CD4-positive, alpha-beta T cell treated with Interleukin-1 beta for 1 hour (primary cell): ENCODE data around the gene B3GNT3.

Source experiments
- DNase-seq, 2 donors: peaks; one replicate each; pipeline ENCODE4 v3.0.0-alpha.2; 2020 to 2022

B3GNT3 gene

DNA sequence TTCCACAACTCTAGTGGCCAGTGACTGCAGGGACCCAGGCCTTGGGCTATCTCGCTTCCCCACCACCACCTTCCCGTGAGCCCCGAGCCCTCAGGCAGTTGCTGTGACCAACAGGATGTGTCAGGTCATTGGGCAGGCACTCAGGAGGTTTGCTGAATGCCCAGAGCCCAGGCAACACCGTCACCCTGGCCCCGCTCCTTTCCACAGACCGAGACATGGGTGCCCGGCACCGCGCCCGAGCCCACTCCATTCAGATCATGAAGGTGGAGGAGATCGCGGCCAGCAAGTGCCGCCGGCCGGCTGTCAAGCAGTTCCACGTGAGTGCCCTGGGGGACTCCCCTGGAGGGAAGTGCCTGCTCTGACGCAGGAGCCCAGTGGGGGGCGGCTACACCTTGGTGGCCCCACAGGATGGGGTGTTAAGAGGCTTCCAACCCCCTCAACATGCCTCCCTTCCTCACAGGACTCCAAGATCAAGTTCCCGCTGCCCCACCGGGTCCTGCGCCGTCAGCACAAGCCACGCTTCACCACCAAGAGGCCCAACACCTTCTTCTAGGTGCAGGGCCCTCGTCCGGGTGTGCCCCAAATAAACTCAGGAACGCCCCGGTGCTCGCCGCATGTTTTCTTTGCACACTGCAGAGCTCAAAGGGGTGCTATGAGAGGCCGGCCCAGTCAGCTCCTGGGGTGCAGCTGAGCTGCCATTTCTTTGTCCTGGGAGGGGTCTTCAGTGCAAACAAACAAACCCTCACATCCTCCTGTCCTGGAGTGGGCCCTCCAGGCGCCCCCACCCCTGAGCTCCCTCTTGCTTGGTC is 68.0 kb downstream of the B3GNT3 start:
- peak in 1 of 2 donors; percentile 43 for DNase-seq
